GM18507 (cell line): Measurements from ENCODE around the gene CCNQ.

ENCODE experiments used
- DNase-seq: peaks from one replicate; pipeline ENCODE4 v3.0.0; 2011; ENCODE audit warnings: low read depth; ENCODE audit not compliant: insufficient read length; ENCODE audit errors: extremely low spot score
- FAIRE-seq: peaks from 2 replicates; lab custom pipeline; 2011; peaks lifted over from hg19 to GRCh38; lab: Jason Lieb, UNC

The CCNQ gene

GRCh38 chrX:153551135-153551534, 47.8 kb downstream of the CCNQ start:
- DNase-seq (no peak), FAIRE-seq (no peak)

DNA sequence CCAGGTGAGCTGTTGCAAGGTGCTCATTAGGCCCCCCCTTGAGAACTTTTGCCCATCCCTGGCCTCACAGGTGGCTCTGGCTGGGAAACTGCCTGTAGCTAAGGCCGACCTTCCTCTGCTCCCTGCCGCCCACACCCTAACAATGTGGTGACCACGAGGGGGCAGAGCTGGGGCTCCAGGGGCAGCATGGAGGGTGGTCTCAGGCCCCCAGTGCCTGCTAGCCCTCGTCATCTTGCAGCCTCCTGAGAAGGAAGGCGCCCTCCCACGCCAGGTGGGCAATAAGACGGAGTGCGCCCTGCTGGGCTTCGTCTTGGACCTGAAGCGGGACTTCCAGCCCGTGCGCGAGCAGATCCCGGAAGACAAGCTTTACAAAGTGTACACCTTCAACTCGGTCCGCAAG, 49.1 kb downstream of the CCNQ start:
- DNase-seq, result no peak
- no peak for FAIRE-seq

DNA sequence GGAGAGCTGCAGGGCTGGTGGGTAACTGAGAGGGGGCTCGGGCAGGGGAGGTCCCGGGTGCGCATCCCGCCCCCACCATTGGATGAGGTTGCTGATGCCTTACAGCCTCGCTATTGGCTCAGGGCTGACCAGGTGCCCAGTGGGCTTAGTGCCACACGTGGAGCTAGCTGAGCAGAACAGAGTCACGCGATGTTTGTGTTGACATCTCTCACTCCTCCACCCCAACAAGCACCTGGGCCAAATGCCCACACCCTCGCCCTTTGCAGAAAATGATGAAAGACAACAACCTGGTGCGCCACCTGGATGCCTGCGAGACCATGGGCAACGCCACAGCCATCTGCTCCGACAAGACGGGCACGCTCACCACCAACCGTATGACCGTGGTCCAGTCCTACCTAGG, 49.7 kb downstream of the CCNQ start:
- FAIRE-seq, result no peak
- no peak for DNase-seq

GRCh38 chrX:153547195-153547594, 51.7 kb downstream of the CCNQ start:
- FAIRE-seq (no peak), DNase-seq (no peak)

DNA sequence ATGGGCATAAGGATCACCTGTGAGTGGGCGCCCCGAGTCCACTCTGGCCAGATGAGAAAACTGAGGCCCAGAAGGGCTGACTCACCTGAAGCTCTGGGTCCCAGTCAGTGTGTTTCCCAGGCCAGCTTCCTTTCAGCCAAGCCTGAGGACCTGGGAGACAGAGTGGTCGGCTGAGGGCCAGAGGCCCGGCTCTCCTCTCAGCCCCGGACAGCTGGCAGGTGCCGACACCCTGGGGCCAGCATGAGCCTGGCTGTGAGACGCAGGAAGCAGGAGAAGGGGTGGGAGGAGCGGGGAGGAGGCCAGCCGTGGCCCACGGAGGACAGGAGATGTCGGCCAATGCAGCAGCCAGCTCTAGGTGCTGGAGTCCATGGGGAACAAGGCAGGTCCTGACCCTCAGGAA, 52.6 kb downstream of the CCNQ start:
- no peak for FAIRE-seq
- DNase-seq, result no peak

GRCh38 chrX:153544727-153545126, 54.2 kb downstream of the CCNQ start:
- no peak for DNase-seq
- FAIRE-seq, result no peak

GRCh38 chrX:153539979-153540358, 59.0 kb downstream of the CCNQ start:
- DNase-seq (no peak), FAIRE-seq (no peak)

GRCh38 chrX:153539171-153539978, 59.6 kb downstream of the CCNQ start:
- DNase-seq (peak; percentile 43), FAIRE-seq (peak; percentile 68)

- FAIRE-seq (no peak), DNase-seq (no peak)
Measured at GRCh38 chrX:153538424-153538823, 60.5 kb downstream of the CCNQ start.
